Middle frontal gyrus (tissue), 1 donor: ENCODE measurements around the gene PDPR.
"Not testable (repeated sequence)": the region's sequence is repeated elsewhere in the genome, so short reads cannot be mapped to it uniquely, and the experiment has no call there.

Experiments used
- DNase-seq: peaks from one replicate; pipeline ENCODE4 v3.0.0-alpha.2; 2015; ENCODE audit warnings: low spot score; ENCODE audit errors: extremely low spot score

PDPR gene

DNA sequence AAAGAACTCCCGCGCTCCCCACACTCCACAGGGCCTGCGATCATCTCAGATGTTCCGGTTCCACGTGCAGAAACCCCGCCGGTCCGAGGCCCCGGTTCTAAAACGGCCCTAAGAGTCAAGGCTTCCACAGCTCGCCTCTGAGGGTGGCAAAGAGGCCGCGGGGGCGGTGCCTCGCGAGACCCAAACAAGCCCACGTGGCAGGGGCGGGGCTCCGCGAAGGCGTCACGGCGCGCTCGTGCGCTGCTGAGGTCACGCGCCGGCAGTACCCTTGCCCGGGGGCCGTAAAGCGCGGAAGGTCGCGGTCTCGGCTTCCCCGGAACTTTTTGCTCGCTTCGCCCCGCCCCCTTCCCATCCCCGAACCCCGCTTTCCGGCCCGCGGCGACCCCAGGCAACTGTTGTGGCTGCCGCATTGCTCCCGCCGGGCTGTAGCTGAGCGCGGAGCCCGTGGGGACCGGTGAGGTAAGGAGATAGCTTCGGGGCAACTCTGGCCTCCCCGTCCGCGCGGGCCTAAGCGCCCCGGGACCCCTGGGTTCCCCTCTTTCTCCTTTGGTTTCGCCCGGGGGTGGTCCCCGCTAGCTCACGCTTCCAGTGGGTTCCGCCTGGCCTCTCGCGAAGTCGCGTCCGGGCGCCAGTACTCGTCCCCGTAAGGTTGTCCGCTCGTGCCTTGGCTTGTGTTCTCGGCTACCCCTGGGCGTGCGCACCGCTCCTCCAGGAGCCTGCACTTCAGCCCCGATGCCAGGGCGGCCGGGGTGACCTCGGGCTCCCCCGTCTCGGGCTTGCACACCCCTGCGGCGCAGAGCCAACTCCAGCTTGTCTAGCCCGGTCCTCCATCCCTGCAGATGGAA is at the start of gene PDPR:
Gene PDPR, plus strand, starts transcription at position 351 of the 845 bp plus-strand sequence. CDS start 6,161 bp downstream, outside the sequence.
- DNase-seq: peak; percentile 83

DNA sequence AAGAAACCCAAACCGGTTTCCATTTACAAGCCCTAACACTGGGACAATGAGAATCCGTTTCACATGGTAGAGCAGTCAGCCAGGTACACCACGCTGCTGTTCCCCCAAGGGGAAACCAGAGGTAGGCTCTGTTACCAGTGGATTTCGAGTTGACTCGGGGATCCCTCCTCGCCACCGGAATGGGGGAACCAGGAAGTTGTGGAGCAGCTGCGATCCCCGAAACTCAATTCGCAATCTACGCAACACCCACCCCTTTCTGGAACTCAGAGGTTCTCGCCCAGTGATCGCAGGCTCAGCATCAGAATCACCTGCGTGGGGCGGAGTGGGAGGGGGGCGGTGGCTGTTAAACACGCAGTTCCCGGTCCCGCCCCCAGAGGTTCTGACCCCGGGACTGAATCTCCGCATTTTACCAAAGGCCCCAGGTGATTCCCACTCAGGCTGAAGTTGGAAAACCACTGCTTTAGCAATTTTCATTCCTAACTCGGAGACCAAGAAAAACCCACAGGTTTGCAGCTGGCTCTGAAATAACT is 49.2 kb upstream of the PDPR start:
- DNase-seq: not testable (repeated sequence)

DNA sequence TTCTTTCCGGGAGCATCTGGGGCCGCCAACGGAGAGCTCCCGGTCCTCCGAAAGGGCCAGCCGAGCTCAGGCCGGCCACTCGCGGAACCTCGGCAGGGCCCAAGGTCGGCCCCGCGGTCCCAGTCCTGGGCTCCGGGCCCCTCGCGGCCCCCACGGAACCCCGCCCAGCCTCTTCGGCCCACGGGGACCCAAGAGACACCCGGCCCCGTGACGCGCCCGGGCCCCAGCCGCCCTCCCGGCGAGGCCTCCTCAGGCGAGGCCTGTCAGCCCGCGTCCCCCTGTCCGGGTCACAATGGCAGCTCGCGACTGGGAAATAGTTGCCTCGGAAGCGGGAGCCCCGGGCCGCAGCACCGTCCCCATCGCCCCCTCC is 48.8 kb upstream of the PDPR start:
- DNase-seq: not testable (repeated sequence)

DNA sequence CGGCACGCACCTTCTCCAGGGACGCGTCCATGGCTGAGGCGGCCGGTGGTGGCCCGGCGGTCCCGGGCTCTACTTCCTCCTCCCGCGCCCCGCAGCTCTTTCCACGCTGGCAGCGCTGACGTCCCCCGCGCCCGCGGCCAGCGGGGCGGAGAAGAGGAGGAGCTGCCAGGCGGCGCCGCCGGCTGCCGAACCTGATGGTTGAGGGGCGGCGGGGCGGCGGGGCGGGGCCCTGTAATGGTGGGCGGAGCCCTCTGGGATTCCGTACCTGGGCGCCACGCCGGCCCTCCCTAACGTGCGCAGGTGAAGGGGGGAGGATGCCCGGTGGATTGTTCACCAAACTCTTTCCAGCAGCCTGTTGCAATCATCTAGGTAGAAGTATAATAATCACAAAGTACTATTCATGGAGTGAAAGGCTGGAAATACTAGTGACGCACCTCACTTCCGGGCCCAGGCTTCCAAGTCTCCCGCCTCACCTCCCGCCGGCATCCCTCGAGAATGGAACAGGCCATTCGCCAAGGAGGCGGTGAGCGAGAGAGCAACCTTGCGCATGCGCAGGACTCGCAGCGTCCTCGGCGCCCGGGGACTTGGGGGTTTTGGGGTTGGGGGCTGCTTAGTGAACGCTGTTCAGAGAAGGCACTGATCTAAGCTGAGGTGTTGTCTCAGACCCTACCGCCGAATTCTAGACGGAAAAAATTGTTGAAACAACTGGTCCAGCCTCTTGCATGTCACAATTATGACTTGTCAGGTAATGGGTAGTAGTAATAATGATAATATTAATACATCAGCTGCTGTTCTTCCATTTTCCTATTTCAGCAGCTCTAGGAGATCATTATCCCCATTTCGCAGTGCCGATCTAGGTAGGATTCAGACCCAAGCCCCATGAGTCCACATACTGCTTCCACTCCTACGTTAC is 48.1 kb upstream of the PDPR start:
- DNase-seq: peak; percentile 66

DNA sequence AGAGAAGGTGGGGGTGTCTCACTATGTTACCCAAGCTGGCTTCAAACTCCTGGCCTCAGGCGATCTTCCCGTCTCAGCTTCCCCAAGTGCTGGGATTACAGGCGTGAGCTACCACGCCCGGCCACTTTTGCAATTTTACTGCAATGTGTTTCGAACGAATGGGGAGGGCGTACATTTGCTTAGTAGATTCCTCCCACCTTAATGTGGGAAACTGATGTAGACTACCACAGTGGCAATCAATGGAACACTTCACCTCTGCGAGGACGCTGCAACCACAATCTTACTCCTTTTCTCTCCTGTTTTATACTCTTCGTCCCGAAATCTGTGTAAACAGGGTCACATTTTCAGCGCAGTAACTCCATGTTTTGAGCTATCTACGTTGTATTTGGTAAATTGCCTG is 47.4 kb upstream of the PDPR start:
- not testable (repeated sequence) for DNase-seq

DNA sequence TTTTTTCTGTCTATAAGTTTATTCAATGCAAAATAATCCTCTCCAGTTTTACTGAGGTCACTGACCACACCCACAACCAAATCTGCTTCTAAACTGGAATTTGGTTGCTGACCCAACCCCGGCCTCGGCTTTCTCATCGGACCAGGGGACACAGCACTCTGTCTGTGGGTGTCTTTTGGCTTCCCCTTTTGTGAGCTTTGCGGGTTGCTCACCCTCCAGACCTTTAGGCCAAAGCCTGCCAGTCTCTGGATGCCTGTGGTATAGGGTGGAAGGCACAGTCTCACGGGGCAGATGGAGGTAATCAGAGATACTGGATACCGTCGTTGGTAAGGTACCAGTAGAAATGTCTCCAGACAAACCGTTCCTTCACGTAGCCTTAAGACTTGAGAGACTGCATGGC is 35.1 kb upstream of the PDPR start:
- DNase-seq: not testable (repeated sequence)

DNA sequence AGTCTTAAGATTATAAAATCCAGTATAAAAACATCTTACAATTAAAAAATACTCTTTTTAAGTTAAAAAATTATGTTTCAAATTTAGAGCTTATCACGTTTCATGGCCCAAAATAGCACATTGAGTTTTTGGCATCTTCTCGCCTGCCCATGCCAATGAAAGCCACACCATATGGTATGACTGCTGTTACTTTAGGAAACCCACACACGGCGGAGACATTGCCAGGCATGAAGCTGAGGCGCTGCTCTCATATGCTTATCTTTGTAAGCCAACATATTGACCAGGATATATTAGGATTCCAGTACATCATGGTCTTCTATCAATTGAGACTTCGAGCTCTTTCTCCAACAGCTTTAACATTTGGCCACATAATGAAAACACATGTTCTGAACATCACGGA is 32.9 kb upstream of the PDPR start:
- not testable (repeated sequence) for DNase-seq

DNA sequence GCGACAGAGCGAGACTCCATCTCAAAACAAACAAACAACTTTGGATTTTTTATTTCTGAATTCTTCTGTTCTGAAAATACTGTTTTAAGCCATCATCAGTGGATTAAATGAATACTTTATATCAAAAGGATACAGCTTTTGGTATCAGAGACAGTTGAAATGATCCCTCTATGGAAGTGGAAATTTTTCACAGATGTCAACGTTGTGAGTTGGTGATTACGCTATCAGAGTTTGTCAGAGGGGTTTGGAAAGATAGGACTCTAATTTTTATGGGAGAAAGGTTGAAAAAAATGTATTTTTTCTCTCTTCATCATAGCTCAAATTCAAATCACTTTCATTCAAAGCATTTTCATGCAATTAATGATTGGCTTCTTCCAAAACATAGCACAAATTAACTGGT is 30.2 kb upstream of the PDPR start:
- not testable (repeated sequence) for DNase-seq

DNA sequence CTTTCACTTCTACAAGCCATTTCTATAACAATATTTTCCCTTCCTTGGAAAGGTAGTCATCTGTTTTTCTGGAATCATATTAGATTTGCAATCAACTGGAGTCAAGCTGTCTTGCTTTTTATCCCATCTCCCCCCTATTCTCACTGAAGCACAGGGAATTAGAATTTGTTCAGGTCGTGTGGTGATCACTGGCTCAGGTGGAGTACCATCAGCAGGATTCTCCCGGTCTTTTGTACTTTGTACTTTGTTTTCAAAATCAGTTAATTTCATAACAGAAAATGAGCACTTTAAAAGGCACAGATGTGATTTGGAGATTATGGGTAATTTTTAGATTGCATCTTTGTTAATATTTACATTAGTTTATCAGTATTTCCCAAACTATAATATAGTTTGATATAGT is 26.0 kb upstream of the PDPR start:
- not testable (repeated sequence) for DNase-seq

DNA sequence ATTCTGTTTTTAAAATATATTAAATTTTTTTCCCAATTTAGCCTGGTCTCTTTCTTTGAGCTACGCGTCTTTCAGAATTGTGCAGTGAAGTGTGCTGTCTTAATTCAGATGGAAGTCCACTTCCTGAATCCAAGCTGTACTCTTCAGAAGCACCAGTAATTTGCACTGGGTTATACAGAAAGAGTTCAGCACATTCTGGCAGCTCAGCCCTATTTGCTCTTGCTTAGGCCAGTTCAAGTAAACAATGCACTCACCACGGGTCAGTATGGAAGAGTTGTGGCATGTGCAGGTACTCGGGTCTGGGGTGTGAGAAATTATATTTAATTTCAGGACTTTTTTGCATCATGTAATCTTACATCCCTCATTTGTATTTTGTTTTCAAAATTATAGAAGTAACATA is 25.3 kb upstream of the PDPR start:
- not testable (repeated sequence) for DNase-seq

DNA sequence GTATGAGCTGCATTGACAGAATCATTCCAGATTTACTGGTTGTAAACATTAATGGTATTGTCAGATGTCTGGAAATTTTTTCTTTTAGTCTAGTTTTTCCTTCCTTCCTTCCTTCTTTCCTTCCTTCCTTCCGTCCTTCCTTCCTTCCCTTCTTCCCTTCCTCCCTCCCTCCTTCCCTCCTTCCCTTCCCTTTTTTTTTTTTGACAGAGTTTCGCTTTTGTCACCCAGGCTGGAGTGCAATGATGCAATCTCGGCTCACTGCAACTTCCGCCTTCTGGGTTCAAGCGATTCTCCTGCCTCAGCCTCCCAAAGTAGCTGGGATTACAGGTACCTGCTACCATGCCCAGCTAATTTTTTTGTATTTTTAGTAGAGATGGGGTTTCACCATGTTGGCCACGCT is 24.8 kb upstream of the PDPR start:
- not testable (repeated sequence) for DNase-seq

DNA sequence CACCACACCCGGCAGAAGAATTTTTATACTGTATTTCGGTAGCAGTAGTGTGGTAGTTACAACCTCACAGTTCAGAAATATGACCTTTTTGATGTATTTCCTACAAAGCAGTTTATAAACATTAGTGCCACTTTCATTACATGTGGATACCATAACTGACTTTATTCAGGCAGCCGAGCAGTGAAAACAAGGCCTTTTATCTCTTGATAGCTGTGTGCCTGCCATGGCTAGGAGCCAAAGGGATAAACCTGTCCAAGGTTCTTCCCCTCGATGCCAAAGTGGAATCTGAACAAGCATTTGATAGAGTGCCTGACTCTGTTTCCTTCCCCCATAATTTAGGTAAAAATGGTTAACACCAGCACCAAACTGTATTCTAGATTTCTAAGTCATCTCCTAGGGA is 23.0 kb upstream of the PDPR start:
- not testable (repeated sequence) for DNase-seq

DNA sequence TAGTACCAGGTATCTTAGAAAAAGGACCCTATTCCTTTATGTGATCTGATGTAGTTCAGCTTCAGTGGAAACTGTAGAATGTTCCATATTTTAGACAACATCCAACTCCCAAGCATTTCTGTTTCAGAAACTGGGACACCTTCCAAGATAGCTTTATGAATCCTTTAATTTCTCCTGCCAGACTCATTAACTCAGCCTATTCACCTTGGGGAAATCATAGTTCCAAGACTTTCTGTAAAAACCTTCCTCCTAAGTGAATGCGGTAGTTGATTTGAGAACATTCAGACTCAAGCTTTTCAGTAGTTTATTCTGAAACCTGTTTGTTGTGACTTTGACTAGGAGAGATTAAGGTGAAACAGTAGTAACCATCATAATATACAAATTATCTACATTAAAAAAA is 20.0 kb upstream of the PDPR start:
- DNase-seq: not testable (repeated sequence)

DNA sequence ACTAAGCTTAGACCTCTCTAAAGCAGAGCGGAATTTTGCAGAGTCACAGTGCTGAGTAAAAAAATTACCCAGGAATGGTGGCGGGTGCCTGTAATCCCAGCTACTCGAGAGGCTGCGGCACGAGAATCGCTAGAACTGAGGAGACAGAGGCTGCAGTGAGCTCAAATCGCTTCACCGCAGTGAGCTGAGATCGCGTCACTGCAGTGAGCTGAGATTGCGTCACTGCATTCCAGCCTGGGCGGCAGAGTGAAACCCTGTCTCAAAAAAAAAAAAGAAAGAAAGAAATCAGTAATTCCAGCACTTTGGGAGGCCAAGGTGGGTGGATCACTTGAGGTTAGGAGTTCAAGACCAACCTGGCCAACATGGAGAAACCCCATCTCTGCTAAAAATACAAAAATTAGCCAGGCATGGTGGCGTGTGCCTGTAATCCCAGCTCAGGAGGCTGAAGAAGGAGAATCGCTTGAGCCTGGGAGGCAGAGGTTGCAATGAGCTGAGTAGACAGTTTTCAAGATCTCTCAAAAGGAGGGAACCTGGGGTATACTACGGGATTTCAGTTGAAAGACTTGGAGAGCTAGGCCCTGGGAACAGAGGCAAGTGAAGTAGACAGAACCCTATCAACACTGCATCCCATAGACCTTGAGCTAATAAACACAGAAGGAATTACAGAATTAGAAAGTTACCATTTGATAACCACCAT is 4.4 kb upstream of the PDPR start:
- DNase-seq: not testable (repeated sequence)

DNA sequence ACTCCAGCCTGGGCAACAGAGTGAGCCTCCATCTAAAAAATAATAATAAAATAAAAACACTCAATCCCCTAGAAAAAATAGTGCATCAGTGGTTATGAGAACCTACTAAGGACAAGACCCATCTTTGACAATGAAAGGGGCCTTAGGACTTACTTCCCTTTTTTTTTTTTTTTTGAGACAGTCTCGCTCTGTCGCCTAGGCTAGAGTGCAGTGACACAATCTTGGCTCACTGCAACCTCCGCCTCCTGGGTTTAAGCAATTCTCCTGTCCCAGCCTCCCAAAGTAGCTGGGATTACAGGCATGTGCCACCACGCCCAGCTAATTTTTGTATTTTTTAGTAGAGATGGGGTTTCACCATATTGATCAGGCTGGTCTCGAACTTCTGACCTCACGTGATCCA is 2.0 kb upstream of the PDPR start:
- not testable (repeated sequence) for DNase-seq

DNA sequence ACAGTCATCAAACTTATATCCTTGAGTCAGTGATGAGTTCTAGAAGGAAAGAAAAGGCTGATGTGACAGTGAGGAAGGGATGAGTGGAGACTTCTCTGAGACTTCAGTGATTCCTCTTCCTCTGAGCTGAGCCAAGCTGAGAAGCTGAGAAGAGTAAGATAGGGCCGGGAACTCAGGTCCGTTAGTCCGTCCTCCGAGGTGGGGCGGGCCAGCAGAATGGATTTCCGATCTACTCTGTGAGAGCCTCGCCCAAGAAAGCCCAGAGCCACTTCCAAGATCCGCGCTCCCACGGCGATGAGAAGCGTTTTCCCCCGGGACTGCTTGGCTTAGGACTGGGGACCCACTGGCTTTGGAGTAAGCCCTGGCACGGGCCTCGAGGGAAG is 542 bp upstream of the PDPR start:
- DNase-seq: not testable (repeated sequence)

DNA sequence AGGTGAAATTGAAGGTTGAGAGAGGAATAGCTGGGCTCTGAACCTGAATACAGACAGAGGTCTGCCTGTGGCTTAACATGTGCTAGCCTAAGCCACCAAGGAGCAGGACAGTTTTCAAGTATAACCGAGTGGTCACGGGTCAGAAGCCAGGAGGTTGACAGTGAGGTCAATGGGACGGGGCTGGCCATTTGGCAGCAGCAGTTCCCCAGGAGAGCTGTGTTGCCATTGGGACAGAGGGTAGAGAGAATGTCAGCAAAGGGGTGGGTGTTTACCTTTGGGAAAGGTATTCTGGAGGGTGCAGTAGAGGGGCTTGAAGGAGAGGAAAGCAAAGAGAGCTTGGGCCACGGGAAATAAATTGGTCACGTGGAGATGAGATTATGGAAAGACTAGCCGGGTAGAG is 4.2 kb downstream of the PDPR start:
- not testable (repeated sequence) for DNase-seq

DNA sequence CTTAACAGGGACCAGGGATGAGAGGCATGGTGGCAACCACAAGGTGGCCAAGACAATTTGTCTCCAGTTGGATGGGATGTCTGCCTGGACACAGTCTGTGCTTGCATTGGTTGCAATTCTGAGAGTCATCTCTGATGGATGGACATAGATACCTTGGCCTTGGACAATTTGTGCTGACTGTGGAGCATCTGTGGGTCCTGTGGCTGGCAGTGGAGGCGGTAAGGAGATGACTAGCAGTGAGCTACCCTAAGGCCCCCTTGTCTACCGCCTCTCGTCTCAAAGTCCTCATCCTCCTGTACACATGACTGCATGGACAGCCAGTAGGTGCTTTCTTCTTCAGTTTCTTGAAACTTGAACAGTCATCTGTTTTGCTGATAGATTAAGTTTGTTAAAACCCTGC is 4.6 kb downstream of the PDPR start:
- DNase-seq: not testable (repeated sequence)

DNA sequence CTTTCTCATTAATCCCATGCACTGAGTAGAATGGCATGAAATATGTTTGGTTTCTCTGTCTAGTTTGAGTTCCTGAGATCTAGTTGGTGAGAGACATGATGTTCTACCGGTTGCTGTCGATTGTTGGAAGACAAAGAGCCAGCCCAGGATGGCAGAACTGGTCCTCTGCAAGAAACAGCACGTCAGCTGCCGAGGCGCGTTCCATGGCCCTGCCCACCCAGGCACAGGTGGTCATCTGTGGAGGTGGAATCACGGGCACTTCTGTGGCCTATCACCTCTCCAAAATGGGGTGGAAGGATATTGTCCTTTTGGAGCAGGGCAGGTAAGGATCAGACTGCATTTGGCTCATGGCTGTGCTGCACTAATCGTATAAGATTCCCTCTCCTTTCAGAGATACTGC is 6.3 kb downstream of the PDPR start:
- not testable (repeated sequence) for DNase-seq

DNA sequence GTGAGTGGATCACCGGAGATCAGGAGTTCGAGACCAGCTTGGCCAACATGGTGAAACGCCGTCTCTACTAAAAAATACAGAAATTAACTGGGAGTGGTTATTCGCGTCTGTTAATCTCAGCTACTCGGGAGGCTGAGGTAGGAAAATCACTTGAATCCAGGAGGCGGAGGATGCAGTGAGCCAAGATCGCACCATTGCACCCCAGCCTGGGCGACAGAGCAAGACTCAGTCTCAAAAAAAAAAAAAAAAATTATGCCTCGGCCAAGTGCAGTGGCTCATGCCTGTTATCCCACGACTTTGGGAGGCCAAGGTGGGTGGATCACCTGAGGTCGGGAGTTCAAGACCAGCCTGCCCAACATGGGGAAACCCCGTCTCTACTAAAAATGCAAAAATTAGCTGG is 9.7 kb downstream of the PDPR start:
- DNase-seq: not testable (repeated sequence)

DNA sequence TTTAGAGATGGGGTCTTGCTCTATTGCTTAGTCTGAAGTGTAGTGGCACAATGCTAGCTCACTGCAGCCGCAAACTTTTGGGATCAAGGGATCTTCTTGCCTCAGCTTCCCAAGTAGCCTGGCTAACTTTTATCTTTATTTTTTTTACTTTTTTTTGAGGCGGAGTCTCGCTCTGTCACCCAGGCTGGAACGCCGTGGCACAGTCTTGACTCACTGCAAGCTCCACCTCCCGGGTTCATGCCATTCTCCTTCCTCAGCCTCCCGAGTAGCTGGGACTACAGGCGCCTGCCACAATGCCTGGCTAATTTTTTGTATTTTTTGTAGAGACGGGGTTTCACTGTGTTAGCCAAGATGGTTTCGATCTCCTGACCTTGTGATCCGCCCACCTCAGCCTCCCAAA is 12.1 kb downstream of the PDPR start:
- not testable (repeated sequence) for DNase-seq
